ENCODE data around the gene ACTG1.

ACTG1 gene

GRCh38 chr17:81544281-81544974 lies 31.8 kb upstream of the ACTG1 start:
- no peak for DNase-seq

GRCh38 chr17:81543756-81544155 lies 31.2 kb upstream of the ACTG1 start:
- no peak for DNase-seq

GRCh38 chr17:81543339-81543675 lies 30.7 kb upstream of the ACTG1 start:
- no peak for DNase-seq

- no peak for DNase-seq
Measured at GRCh38 chr17:81542431-81543338, 30.1 kb upstream of the ACTG1 start.

GRCh38 chr17:81541123-81541522 lies 28.5 kb upstream of the ACTG1 start:
- no peak for DNase-seq

GRCh38 chr17:81540676-81541027 lies 28.1 kb upstream of the ACTG1 start:
- DNase-seq: no peak

- no peak for DNase-seq
Measured at GRCh38 chr17:81539961-81540675, 27.5 kb upstream of the ACTG1 start.

- DNase-seq: no peak
Measured at GRCh38 chr17:81539571-81539900, 26.9 kb upstream of the ACTG1 start.

- DNase-seq: no peak
Measured at GRCh38 chr17:81538651-81539570, 26.3 kb upstream of the ACTG1 start.

- DNase-seq: peak in 1 of 2 experiments; percentile 52
Measured at GRCh38 chr17:81537856-81538555, 25.4 kb upstream of the ACTG1 start.

GRCh38 chr17:81537343-81537855 lies 24.8 kb upstream of the ACTG1 start:
- DNase-seq: peak; percentile 40 to 75

GRCh38 chr17:81536299-81537290 lies 24.0 kb upstream of the ACTG1 start:
- peak in 1 of 2 experiments; percentile 56 for DNase-seq

- no peak for DNase-seq
Measured at GRCh38 chr17:81535480-81536298, 23.1 kb upstream of the ACTG1 start.

GRCh38 chr17:81535007-81535328 lies 22.4 kb upstream of the ACTG1 start:
- no peak for DNase-seq

GRCh38 chr17:81534157-81535006 lies 21.8 kb upstream of the ACTG1 start:
- DNase-seq: peak in 1 of 2 experiments; percentile 57

- no peak for DNase-seq
Measured at GRCh38 chr17:81533339-81534141, 20.9 kb upstream of the ACTG1 start.

GRCh38 chr17:81532490-81533287 lies 20.1 kb upstream of the ACTG1 start:
- no peak for DNase-seq

Data from NCI-H526 (cell line).